Stomach (tissue), 9 donors: ENCODE data around the gene FGF14. TPM values are rescaled to one million over a fixed set of nuclear protein-coding genes. Genes with fewer than 3 reads are reported as not detected.
A peak's percentile ranks its signal among the peaks of the same experiment; 100 is the strongest.

Source experiments
- DNase-seq, 2 donors: peaks; one replicate each; pipeline versions ENCODE4 v3.0.0 to v3.0.0-alpha.2; 2013 to 2019
- H3K27ac ChIP-seq, 5 donors: fragments of 200-600 bp in 4 of 5; sonication (generic) in 4 of 5; one replicate each; pipeline ENCODE4 v1.5.1; 2013 to 2019; ENCODE audit warnings: mild to moderate bottlenecking in 1 of 5, moderate library complexity in 1 of 5
- H3K27me3 ChIP-seq, 3 donors: fragments of 200-600 bp; sonication (generic); one replicate each; pipeline ENCODE4 v1.5.1; 2017 to 2019; ENCODE audit warnings: mixed run types in 1 of 3
- H3K36me3 ChIP-seq, 4 donors: fragments of 200-600 bp; sonication (generic); 1 replicate in 3 of 4; 2 replicates in 1 of 4; pipeline ENCODE4 v1.5.1; 2016 to 2019
- H3K4me1 ChIP-seq, 4 donors: fragments of 200-600 bp; sonication (generic); one replicate each; pipeline ENCODE4 v1.5.1; 2016 to 2019
- H3K4me3 ChIP-seq, 4 donors: fragments of 200-600 bp; sonication (generic) in 3 of 4; one replicate each; pipeline ENCODE4 v1.5.1; 2016 to 2019; ENCODE audit warnings: mild to moderate bottlenecking in 1 of 4
- H3K9me3 ChIP-seq, 4 donors: fragments of 200-600 bp; sonication (generic); one replicate each; pipeline ENCODE4 v1.5.1; 2016 to 2019
- CTCF ChIP-seq, 7 experiments: fragments of 450-650 bp in 4 of 7; fragments of 200-600 bp in 3 of 7; sonication (generic) in 3 of 7; IDR thresholded peaks; one replicate each; pipeline ENCODE4 v1.5.1; 2016 to 2019; ENCODE audit warnings: antibody characterized with exemption in 7 of 7, control low read depth in 2 of 7, mild to moderate bottlenecking in 1 of 7
- EP300 ChIP-seq: sonication (generic); formaldehyde crosslinking; IDR thresholded peaks from one replicate; pipeline ENCODE4 v1.6.1; 2017; ENCODE audit warnings: antibody characterized with exemption
- POLR2A ChIP-seq, 4 donors: fragments of 450-650 bp; IDR thresholded peaks; one replicate each; pipeline ENCODE4 v1.6.1; 2016; ENCODE audit warnings: antibody characterized with exemption in 4 of 4, control low read depth in 2 of 4, mild to moderate bottlenecking in 1 of 4, moderate library complexity in 1 of 4
- POLR2AphosphoS5 ChIP-seq, 3 donors: sonication (generic); formaldehyde crosslinking; IDR thresholded peaks; one replicate each; pipeline ENCODE4 v1.6.1; 2016; ENCODE audit warnings: antibody characterized with exemption in 3 of 3
- WGBS, 5 donors: extraction: QIAGEN DNeasy Blood & Tissue Kit in 3 of 5; methylation state at CpG; one replicate each; pipeline versions ENCODE4 v1.1.5 to v1.1.7; 2013 to 2018; 5-methylcytosine and 5-hydroxymethylcytosine counted together
- intact Hi-C: fragments of 100-400 bp; cut with DNase I; formaldehyde crosslinking; loops from one replicate; pipeline ENCODE4 v1.15.1; 2023; ENCODE audit warnings: low total_unique reads
- polyA plus RNA-seq, 3 donors: library from polyadenylated mRNA; stranded (reverse); fragments of 200-250 nt; gene quantifications; one replicate each; pipeline ENCODE4 v1.2.3, GENCODE V29; 2013
- total RNA-seq, 5 donors: library from RNA; depleted of rRNA; stranded (reverse); fragments of >200 nt; gene quantifications; one replicate each; pipeline versions ENCODE4 v1.1.0 to v1.2.3, GENCODE V29; 2014 to 2016
- donor health status: healthy with polysubstance abuse.
- donor health status: Bipolar disorder and iron deficiency.
- donor health status: healthy.

FGF14 gene
- total and polyA plus RNA-seq, 8 donors, result 0.08 to 6.6 (median 0.54) TPM

DNA sequence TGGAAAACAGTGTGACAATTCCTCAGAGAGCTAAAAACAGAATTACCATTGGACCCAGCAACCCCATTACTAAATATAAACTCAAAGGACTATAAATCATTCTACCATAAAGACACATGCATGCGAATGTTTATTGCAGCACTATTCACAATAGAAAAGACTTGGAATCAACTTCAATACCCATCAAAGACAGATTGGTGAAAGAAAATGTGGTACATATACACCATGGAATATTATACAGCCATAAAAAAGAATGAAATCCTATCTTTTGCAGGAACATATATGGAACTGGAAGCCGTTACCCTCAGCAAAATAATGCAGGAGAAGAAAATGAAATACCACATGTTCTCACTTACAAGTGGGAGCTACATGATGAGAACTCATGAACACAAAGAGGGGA lies 20.8 kb upstream of the FGF14 start:
- no peak for DNase-seq
- Histone ChIP-seq H3K4me1 (no peaks in the 10 kb centered on the region), H3K27ac (no peak overlapping the region), H3K36me3 (no peaks in the 10 kb centered on the region), H3K9me3 (peaks cover 0 to 43% (median 33%) of the 10 kb centered on the region in 4 donors), H3K27me3 (no peaks in the 10 kb centered on the region), H3K4me3 (no peak overlapping the region)
- intact Hi-C loops, result no loop called here
- WGBS, 5 donors, result 59 to 77% (median 73%) methylated on average over 2 of the region's 2 CpGs
- TF ChIP-seq POLR2AphosphoS5 (IDR thresholded peaks at IDR 0.05) (no peak), POLR2A (IDR thresholded peaks at IDR 0.05) (no peak), EP300 (no peak), CTCF (IDR thresholded peaks at IDR 0.05) (no peak)

DNA sequence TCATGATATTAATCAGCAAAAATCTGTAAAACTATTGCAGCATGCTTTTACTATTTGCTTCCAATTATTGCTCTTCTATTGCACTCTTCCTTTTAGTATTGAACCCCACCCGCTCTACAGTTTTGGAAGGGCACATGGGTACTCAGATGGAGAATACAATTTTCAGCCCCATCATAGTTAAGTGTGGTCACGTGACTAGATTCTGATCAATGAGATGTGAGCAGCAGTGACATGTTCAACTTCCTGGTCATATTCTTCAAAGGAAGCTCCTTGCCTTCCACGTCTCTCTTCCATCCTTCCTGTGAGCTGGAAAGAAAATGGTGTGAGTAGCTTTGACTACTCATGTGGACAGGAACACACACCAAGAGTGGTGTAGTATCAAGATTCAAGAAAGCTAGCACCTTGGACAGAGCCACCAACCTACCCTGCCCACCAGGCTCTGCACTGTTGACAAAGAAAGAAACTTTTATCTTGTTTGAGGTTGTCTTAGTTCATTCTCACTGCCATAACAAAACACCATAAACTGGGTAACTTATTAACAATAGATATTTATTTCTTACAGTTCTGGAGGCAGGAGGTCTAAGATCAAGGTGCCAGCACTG lies 3.8 kb upstream of the FGF14 start:
- no peaks in the 10 kb centered on the region for H3K9me3 ChIP-seq
- peak in 1 of 2 donors; percentile 50 for DNase-seq
- peaks cover 8 to 20% (median 13%) of the 10 kb centered on the region in 4 donors for H3K4me1 ChIP-seq
- no peaks in the 10 kb centered on the region for H3K36me3 ChIP-seq
- H3K27ac ChIP-seq, result no peak overlapping the region
- peaks cover 0 to 30% (median 20%) of the 10 kb centered on the region in 3 donors for H3K27me3 ChIP-seq
- TF ChIP-seq EP300 (no peak), POLR2AphosphoS5 (IDR thresholded peaks at IDR 0.05) (no peak), CTCF (IDR thresholded peaks at IDR 0.05) (no peak), POLR2A (IDR thresholded peaks at IDR 0.05) (no peak)
- WGBS, 5 donors, result 59 to 76% (median 66%) methylated on average over 3 of the region's 3 CpGs
- intact Hi-C loops, result no loop called here
- no peak overlapping the region for H3K4me3 ChIP-seq

GRCh38 chr13:102402290-102402689 lies 442 bp upstream of the FGF14 start:
- Histone ChIP-seq H3K27me3 (peaks cover 0 to 46% (median 34%) of the 10 kb centered on the region in 3 donors), H3K4me1 (peaks cover 19 to 32% (median 24%) of the 10 kb centered on the region in 4 donors), H3K9me3 (no peaks in the 10 kb centered on the region), H3K4me3 (peak overlapping the region; percentile 54 to 60 (median 58)), H3K27ac (peak overlapping the region in 1 of 5 donors; percentile 46), H3K36me3 (no peaks in the 10 kb centered on the region)
- intact Hi-C loops, result no loop called here
- DNase-seq, result peak in 1 of 2 donors; percentile 79
- TF ChIP-seq CTCF (IDR thresholded peaks at IDR 0.05) (no peak), POLR2AphosphoS5 (IDR thresholded peaks at IDR 0.05) (peak in 1 of 3 donors; percentile 28), EP300 (no peak), POLR2A (IDR thresholded peaks at IDR 0.05) (no peak)
- 2 to 8% (median 4%) methylated on average over 13 to 14 of the region's 14 CpGs for WGBS, 5 donors

GRCh38 chr13:102401265-102401664 lies 583 bp downstream of the FGF14 start:
- WGBS, 5 donors, result 16 to 18% (median 17%) methylated on average over 7 of the region's 7 CpGs
- peak overlapping the region; percentile 54 to 60 (median 58) for H3K4me3 ChIP-seq
- peak in 1 of 2 donors; percentile 8 for DNase-seq
- TF ChIP-seq EP300 (no peak), CTCF (IDR thresholded peaks at IDR 0.05) (no peak), POLR2AphosphoS5 (IDR thresholded peaks at IDR 0.05) (no peak), POLR2A (IDR thresholded peaks at IDR 0.05) (no peak)
- no peaks in the 10 kb centered on the region for H3K9me3 ChIP-seq
- H3K27me3 ChIP-seq, result peaks cover 0 to 46% (median 34%) of the 10 kb centered on the region in 3 donors
- intact Hi-C loops, result no loop called here
- no peaks in the 10 kb centered on the region for H3K36me3 ChIP-seq
- peak overlapping the region in 2 of 5 donors; percentile 46 to 56 for H3K27ac ChIP-seq
- peaks cover 19 to 32% (median 24%) of the 10 kb centered on the region in 4 donors for H3K4me1 ChIP-seq
